GM12878 (cell line): ENCODE results near the gene MLLT3. TPM values are rescaled to one million over a fixed set of nuclear protein-coding genes. Genes with fewer than 3 reads are reported as not detected.

ENCODE experiments used
- ATAC-seq: fragments of 200-7000 bp; cut with Tn5 transposase; 3 replicates; pipeline ENCODE4 v1.9.1; 2020; ENCODE audit warnings: mild to moderate bottlenecking, moderate library complexity
- BruUV-seq: library from RNA; stranded (reverse); fragments of 400-500 nt; replicated peaks from 2 replicates; lab custom pipeline; 2021; lab: Mats Ljungman, UMichigan
- CTCF ChIA-PET: fragments of 300-600 bp; sonication (Branson Sonifier 250); formaldehyde crosslinking; extraction: SDS; loops from one replicate; lab custom pipeline; 2021; ENCODE audit warnings: inconsistent platforms; lab: Yijun Ruan, JAX
- POLR2A ChIA-PET: fragments of 350-600 bp; formaldehyde crosslinking; extraction: SDS; loops from one replicate; lab custom pipeline; 2021; ENCODE audit warnings: inconsistent platforms; lab: Charles Lee
- RAD21 ChIA-PET: fragments of 300-600 bp; sonication (Branson Sonifier 250); formaldehyde crosslinking; loops from one replicate; lab custom pipeline; 2023; ENCODE audit warnings: antibody characterized with exemption; ENCODE audit not compliant: unreplicated experiment; lab: Charles Lee
- SMC1A ChIA-PET: fragments of 300-600 bp; sonication (Branson Sonifier 250); formaldehyde crosslinking; loops from one replicate; lab custom pipeline; 2023; ENCODE audit not compliant: unreplicated experiment, uncharacterized antibody; lab: Charles Lee
- DNase-seq: peaks from one replicate; pipeline ENCODE4 v3.0.0-alpha.2; 2011; ENCODE audit warnings: low read depth, low spot score
- FAIRE-seq: peaks from 3 replicates; lab custom pipeline; 2011; peaks lifted over from hg19 to GRCh38; lab: Jason Lieb, UNC
- H2AFZ ChIP-seq: 2 replicates; pipeline ENCODE4 v1.6.0; 2011; ENCODE audit warnings: low read depth, low read length, control low read depth; ENCODE audit not compliant: control insufficient read depth
- H3K27ac ChIP-seq: 2 replicates; pipeline ENCODE4 v1.5.1; 2011; ENCODE audit warnings: control low read depth; ENCODE audit not compliant: control insufficient read depth, insufficient read depth
- H3K27me3 ChIP-seq, 2 experiments: replicated peaks in 1 of 2; 2 replicates each; pipeline versions ENCODE4 v1.6.0 to v1.6.1; 2011; ENCODE audit warnings: low read length in 1 of 2; ENCODE audit not compliant: control insufficient read depth in 2 of 2, insufficient read depth in 2 of 2
- H3K36me3 ChIP-seq, 2 experiments: 2 replicates each; pipeline ENCODE4 v1.5.1; 2011; ENCODE audit warnings: low read length in 1 of 2; ENCODE audit not compliant: control insufficient read depth in 2 of 2, insufficient read depth in 2 of 2
- H3K4me1 ChIP-seq: 2 replicates; pipeline ENCODE4 v1.6.1; 2011; ENCODE audit warnings: mild to moderate bottlenecking, low read length, moderate library complexity, mixed read lengths; ENCODE audit not compliant: control insufficient read depth, insufficient read depth
- H3K4me2 ChIP-seq: 2 replicates; pipeline ENCODE4 v1.6.0; 2011; ENCODE audit warnings: control low read depth; ENCODE audit not compliant: control insufficient read depth, insufficient read depth
- H3K4me3 ChIP-seq: fragments of 200-600 bp; sonication (generic); 2 replicates; pipeline ENCODE4 v1.5.1; 2016
- H3K79me2 ChIP-seq: 2 replicates; pipeline ENCODE4 v1.6.0; 2011; ENCODE audit warnings: low read length; ENCODE audit not compliant: control insufficient read depth, insufficient read depth
- H3K9ac ChIP-seq: 2 replicates; pipeline ENCODE4 v1.8.0; 2011; ENCODE audit warnings: low read length, control low read depth, mixed read lengths; ENCODE audit not compliant: control insufficient read depth, insufficient read depth
- H3K9me3 ChIP-seq: replicated peaks from 3 replicates; pipeline ENCODE4 v1.5.1; 2011; ENCODE audit warnings: mild to moderate bottlenecking, low read length; ENCODE audit not compliant: control insufficient read depth, insufficient read depth
- H4K20me1 ChIP-seq: 2 replicates; pipeline ENCODE4 v1.6.0; 2011; ENCODE audit not compliant: control insufficient read depth, insufficient read depth
- CREB1 ChIP-seq: IDR thresholded peaks from 2 replicates; pipeline ENCODE4 v1.6.1; 2012; ENCODE audit warnings: low read depth, mild to moderate bottlenecking, inconsistent platforms
- E2F4 ChIP-seq: IDR thresholded peaks from 2 replicates; pipeline ENCODE4 v1.6.1; 2012; ENCODE audit warnings: low read depth, low read length, improper control_type of control experiment
- FOXM1 ChIP-seq: IDR thresholded peaks from 2 replicates; pipeline ENCODE4 v1.6.1; 2012; ENCODE audit warnings: low read depth, mild to moderate bottlenecking, inconsistent platforms, low read length, moderate library complexity
- GATAD2B ChIP-seq: fragments of 450-650 bp; conservative IDR thresholded peaks from 2 replicates; pipeline ENCODE4 v1.6.1; 2017; ENCODE audit warnings: low read depth, mild to moderate bottlenecking, moderate library complexity
- HCFC1 ChIP-seq: fragments of 150-350 bp; IDR thresholded peaks from 2 replicates; pipeline ENCODE4 v1.6.1; 2014; ENCODE audit warnings: low read length
- HDAC2 ChIP-seq: fragments of 200-600 bp; sonication (generic); IDR thresholded peaks from 2 replicates; pipeline ENCODE4 v1.6.1; 2017
- IKZF2 ChIP-seq, 2 experiments: fragments of 450-650 bp; IDR thresholded peaks; 2 replicates each; pipeline ENCODE4 v1.6.1; 2017; ENCODE audit warnings: mild to moderate bottlenecking in 2 of 2, moderate library complexity in 2 of 2
- IRF4 ChIP-seq: IDR thresholded peaks from 2 replicates; pipeline ENCODE4 v1.6.1; 2011; ENCODE audit warnings: low read depth, low read length
- MTA2 ChIP-seq: fragments of 450-650 bp; IDR thresholded peaks from 2 replicates; pipeline ENCODE4 v1.6.1; 2016; ENCODE audit warnings: low read depth, mild to moderate bottlenecking, moderate library complexity
- MYB ChIP-seq: fragments of 150-350 bp; IDR thresholded peaks from 2 replicates; pipeline ENCODE4 v1.6.1; 2014; ENCODE audit warnings: mild to moderate bottlenecking, low read depth, low read length, borderline replicate concordance
- NR2C1 ChIP-seq: fragments of 450-650 bp; IDR thresholded peaks from 2 replicates; pipeline ENCODE4 v1.6.1; 2017; ENCODE audit warnings: antibody characterized with exemption, mild to moderate bottlenecking, moderate library complexity
- PKNOX1 ChIP-seq: fragments of 450-650 bp; IDR thresholded peaks from 2 replicates; pipeline ENCODE4 v1.6.1; 2016; ENCODE audit warnings: mild to moderate bottlenecking
- POLR2A ChIP-seq: IDR thresholded peaks from 2 replicates; pipeline ENCODE4 v1.6.1; 2011; ENCODE audit warnings: low read depth, mild to moderate bottlenecking, low read length
- POLR2AphosphoS2 ChIP-seq: IDR thresholded peaks from 2 replicates; pipeline ENCODE4 v1.6.1; 2011; ENCODE audit warnings: low read depth, mild to moderate bottlenecking, low read length, improper control_type of control experiment, moderate library complexity
- RAD51 ChIP-seq: fragments of 450-650 bp; IDR thresholded peaks from 2 replicates; pipeline ENCODE4 v1.6.1; 2016; ENCODE audit warnings: moderate library complexity, mild to moderate bottlenecking, inconsistent platforms
- RB1 ChIP-seq: fragments of 450-650 bp; formaldehyde crosslinking; IDR thresholded peaks from 2 replicates; pipeline ENCODE4 v1.6.1; 2017; ENCODE audit warnings: mild to moderate bottlenecking, borderline replicate concordance
- ZSCAN29 ChIP-seq: fragments of 450-650 bp; IDR thresholded peaks from 2 replicates; pipeline ENCODE4 v1.6.1; 2017; ENCODE audit warnings: mild to moderate bottlenecking, moderate library complexity
- WGBS: methylation state at CpG from one replicate; pipeline ENCODE4 v1.1.6; 2016; ENCODE audit warnings: low lambda C conversion rate; ENCODE audit not compliant: insufficient replicate concordance, insufficient coverage; ENCODE audit errors: missing lambda C conversion rate; 5-methylcytosine and 5-hydroxymethylcytosine counted together
- in situ Hi-C: fragments of 300-500 bp; cut with MboI; formaldehyde crosslinking; loops from 9 replicates; pipeline ENCODE4 v1.14.3; 2018; ENCODE audit warnings: mixed read lengths
- intact Hi-C: fragments of 100-400 bp; cut with micrococcal nuclease; formaldehyde crosslinking; loops from one replicate; pipeline ENCODE4 v1.14.2; 2022; ENCODE audit not compliant: unreplicated experiment
- polyA plus RNA-seq, 11 experiments: library from polyadenylated mRNA; depleted of rRNA in 4 of 11; unstranded in 6 of 11; stranded (reverse) in 5 of 11; fragments of >200 nt; fragmentation: Nextera tagmentation in 4 of 11; fragmentation: Illumina TruSeq in 1 of 11; extraction: Ambion mirVana in 4 of 11; extraction: Trizol in 1 of 11; gene quantifications; 1 replicate in 1 of 11; 2 replicates in 10 of 11; pipeline versions ENCODE4 v1.2.1 to v1.2.3, GENCODE V29; 2011 to 2016; ENCODE audit warnings: inconsistent platforms in 2 of 11, missing spikeins in 2 of 11, low read depth in 1 of 11
- total RNA-seq, 4 experiments: library from RNA; depleted of rRNA in 3 of 4; stranded (reverse); fragments of >200 nt in 3 of 4; fragmentation: Illumina TruSeq in 1 of 4; extraction: Trizol in 1 of 4; gene quantifications; 2 replicates each; pipeline versions ENCODE4 v1.2.1 to v1.2.3, GENCODE V29; 2013 to 2021

MLLT3 gene
- total and polyA plus RNA-seq, 10 of the 15 experiments (the other 5 are each of a cell fraction or from before 2014, with no cell fraction given), result 17.7 to 72.3 (median 35.6) TPM

GRCh38 chr9:20599195-20599594, 23.1 kb downstream of the MLLT3 start:
- H3K27ac ChIP-seq, result no peak overlapping the region
- 100% methylated on average over 3 of the region's 3 CpGs for WGBS
- POLR2A ChIA-PET, result interaction anchor here (0.7 kb wide), 2 partner anchors 9 to 36 kb away, joined by 6 to 7 read pairs; no protein-coding TSS in a partner anchor
- in situ Hi-C loops (no loop called here), intact Hi-C loops (no loop called here)
- H2AFZ ChIP-seq, result no peak overlapping the region
- H3K9me3 ChIP-seq, result peaks cover 2% of the 10 kb centered on the region
- H3K4me3 ChIP-seq, result no peak overlapping the region
- peaks cover 70% of the 10 kb centered on the region for H3K79me2 ChIP-seq
- RAD21 ChIA-PET, result interaction anchor here (1.3 to 3.2 kb wide), 3 partner anchors 11 to 20 kb away, joined by 3 to 12 read pairs (median 11); no protein-coding TSS in a partner anchor
- CTCF ChIA-PET, result interaction anchor here (1.1 to 1.6 kb wide), 2 partner anchors 20 to 46 kb away, joined by 3 to 4 read pairs; no protein-coding TSS in a partner anchor
- no peak for ATAC-seq
- SMC1A ChIA-PET, result interaction anchor here (0.8 to 6.5 kb wide), 3 partner anchors 11 to 45 kb away, joined by 4 to 47 read pairs (median 35); no protein-coding TSS in a partner anchor
- no peak overlapping the region for H3K9ac ChIP-seq
- BruUV-seq, result no TSS peak
- TF ChIP-seq IKZF2 (IDR thresholded peaks at IDR 0.05) (no peak), PKNOX1 (no peak), GATAD2B (no peak), MTA2 (no peak), RB1 (no peak), NR2C1 (no peak), POLR2AphosphoS2 (no peak), IRF4 (no peak), HCFC1 (no peak), E2F4 (no peak), CREB1 (no peak), POLR2A (no peak), ZSCAN29 (no peak), RAD51 (no peak), HDAC2 (no peak), MYB (no peak), FOXM1 (no peak)
- H3K27me3 ChIP-seq, result no peaks in the 10 kb centered on the region
- H3K36me3 ChIP-seq, result no peaks in the 10 kb centered on the region; a peak in 1 of 4 replicates
- FAIRE-seq, result no peak
- no peaks in the 10 kb centered on the region for H4K20me1 ChIP-seq
- no peak overlapping the region for H3K4me2 ChIP-seq
- no peak for DNase-seq
- H3K4me1 ChIP-seq, result peaks cover 27% of the 10 kb centered on the region
